LNCAP (cell line): ENCODE measurements around the gene CUX1.

Experiments
- TF ChIP-seq, protein P1 (sequence below): fragments of 450-650 bp; IDR thresholded peaks from 2 replicates; pipeline ENCODE4 v1.5.1; 2017; ENCODE audit warnings: mild to moderate bottlenecking

Gene CUX1

GRCh38 chr7:101866328-101866727, 48.9 kb downstream of the CUX1 start:
- TF ChIP-seq, protein P1, sequence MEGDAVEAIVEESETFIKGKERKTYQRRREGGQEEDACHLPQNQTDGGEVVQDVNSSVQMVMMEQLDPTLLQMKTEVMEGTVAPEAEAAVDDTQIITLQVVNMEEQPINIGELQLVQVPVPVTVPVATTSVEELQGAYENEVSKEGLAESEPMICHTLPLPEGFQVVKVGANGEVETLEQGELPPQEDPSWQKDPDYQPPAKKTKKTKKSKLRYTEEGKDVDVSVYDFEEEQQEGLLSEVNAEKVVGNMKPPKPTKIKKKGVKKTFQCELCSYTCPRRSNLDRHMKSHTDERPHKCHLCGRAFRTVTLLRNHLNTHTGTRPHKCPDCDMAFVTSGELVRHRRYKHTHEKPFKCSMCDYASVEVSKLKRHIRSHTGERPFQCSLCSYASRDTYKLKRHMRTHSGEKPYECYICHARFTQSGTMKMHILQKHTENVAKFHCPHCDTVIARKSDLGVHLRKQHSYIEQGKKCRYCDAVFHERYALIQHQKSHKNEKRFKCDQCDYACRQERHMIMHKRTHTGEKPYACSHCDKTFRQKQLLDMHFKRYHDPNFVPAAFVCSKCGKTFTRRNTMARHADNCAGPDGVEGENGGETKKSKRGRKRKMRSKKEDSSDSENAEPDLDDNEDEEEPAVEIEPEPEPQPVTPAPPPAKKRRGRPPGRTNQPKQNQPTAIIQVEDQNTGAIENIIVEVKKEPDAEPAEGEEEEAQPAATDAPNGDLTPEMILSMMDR: no peak

DNA sequence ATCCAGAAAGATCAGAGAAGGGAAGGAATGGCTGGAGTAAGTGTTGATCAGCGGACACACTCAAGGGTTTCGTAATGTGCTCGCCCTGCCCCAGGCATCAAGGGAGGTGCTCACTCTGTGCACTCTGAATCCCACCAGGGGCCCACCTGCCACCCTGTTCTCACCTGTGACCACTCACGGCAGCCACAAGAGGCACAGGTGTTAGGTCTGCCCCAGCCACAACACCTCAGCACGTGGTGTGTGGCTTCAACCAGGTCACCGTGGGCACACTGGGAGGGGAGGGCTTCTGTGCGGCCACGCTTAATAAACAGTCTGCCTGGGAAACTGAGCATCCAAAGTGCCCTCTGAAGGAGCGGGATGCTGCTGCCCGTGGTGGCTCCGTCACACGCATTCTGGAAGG, 49.8 kb downstream of the CUX1 start:
- TF ChIP-seq, protein P1: no peak

DNA sequence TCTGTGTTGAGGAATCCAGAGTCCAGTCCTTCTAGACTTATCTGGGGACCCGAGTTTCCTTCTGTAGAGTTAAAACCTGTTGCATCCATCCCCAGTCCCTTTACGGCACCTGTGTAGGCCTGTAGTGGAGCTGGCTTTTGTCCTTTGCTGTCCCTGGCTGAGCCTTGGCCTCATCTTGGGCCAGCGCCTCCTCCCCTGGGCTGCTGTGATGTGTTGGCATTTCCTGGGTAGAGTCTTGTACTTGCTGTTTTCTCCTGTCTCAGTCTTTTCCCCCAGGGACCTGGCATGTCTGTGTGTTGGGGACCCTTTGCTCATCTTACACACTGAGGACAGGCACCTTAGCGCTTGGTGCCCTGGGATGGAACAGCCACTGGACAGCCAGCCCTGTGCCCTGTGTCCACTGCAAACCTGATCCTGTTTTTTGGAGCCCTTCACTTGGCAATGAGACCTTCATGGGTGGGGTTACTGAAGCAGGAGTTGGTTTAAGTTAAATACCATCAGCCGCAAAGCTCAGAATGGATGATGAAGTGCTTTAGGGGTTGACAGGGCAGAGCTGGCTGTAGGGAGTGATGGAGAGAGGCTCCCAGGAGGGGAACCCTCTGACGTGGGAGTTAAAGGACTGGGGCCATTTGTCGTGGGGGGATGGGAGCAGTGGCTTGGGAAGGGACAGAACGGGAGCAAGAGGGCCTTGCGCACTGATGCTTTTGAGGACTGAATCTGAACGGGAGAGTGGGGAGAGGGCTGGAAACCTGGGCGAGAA, 50.9 kb downstream of the CUX1 start:
- TF ChIP-seq, protein P1: no peak

DNA sequence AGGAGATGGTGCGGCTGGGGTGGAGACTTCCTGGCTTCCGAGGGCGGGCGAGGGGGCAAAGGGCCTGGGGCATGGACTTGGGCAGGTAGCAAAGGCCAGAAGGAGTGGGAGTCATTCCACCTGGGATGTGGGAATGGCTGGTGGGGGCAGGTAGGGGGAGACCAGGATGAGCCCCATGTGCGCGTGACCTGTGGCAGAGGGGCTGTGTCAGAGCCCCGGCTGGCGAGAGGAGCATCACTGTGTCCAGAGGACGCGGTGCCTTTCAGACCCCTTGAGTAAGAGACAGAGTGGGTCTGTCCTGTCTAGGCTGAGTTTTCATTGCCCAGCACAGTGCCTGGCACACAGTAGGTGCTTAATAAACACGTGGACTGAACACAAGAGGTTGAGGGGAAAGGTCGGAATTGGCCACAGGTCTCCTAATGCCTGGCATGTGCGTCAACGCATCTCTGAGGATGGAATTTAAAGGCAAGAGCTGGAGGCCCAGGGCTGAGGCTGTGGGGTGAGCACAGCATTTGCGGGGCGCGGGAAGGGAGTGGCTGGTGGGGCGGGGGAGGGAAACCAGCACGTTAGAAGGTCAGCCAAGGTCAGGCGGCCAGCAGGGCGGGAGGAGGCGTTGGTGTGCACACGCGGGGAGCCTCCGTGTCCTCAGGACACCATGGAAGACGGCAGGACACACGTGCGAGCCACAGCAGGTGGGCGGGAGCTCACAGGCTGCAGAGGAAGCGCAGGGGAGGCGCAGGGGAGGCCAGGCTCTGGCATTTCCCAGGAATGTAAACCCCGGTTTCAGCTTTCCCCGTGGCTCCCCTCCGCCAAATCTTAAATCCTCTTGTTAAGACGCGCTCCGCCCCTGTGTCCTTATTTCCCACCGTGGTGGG, 51.8 kb downstream of the CUX1 start:
- TF ChIP-seq, protein P1: no peak

DNA sequence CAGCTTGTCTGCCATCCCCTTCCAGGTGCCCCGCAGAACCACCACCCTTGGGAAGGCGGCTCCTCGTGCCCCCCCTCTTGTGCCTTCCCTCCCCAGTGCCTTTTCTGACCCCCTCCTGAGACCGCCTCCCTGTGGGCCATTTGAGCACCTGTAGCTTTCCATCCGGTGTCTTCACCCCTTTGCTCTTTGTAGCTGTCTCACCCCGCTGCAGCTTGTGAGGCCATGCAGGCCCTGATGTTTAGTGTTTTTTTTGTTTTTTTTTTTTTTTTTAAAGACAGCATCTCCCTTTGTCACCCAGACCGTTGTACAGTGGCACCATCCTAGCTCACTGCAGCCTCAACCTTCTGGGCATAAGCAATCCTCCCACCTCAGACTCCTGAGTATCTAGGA, 52.5 kb downstream of the CUX1 start:
- TF ChIP-seq, protein P1: no peak

DNA sequence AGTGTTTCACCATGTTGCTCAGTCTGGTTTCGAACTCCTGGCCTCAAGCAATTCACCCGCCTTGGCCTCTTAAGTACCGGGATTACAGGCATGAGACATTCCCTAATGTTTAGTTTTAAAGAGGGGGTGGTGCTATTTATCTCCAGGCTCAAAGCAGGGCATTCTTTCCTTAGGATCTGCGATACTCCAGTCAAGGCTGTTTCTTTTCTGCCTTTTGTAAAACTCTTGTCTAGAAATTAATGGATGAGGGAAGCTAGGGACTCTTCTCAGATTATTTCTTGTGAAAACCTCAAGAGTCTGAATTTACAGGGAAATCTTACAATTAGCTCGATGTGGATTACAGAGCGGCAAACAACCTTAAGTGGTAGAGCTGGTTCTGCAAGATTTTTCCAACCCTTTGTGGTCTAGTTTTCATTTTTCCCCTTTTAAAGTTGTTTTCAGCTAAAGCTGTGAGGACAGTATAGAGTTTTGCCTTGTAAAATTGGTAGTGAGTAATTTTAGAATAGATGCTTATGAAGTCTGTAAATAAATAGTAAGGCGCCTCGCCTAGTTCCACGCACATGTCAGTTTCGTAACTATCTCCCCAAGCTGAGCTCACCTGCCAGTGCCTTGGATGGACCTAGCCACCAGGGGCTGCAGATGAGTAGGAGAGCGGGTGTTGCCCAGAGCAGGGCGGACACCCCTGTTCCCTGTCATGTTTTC, 53.1 kb downstream of the CUX1 start:
- TF ChIP-seq, protein P1: no peak; the same call in 1 of the 2 replicates

GRCh38 chr7:101871351-101871750, 53.9 kb downstream of the CUX1 start:
- TF ChIP-seq, protein P1: no peak
